Measurements from ENCODE around the gene GRM8.

Gene GRM8

GRCh38 chr7:126656165-126656564, 596.6 kb downstream of the GRM8 start:
- DNase-seq, result no peak

- no peak for DNase-seq
Observed at GRCh38 chr7:126637538-126637937, 615.2 kb downstream of the GRM8 start.

- no peak for DNase-seq
Observed at GRCh38 chr7:126635545-126635944, 617.2 kb downstream of the GRM8 start.

- no peak for DNase-seq
Observed at GRCh38 chr7:126608339-126608776, 644.4 kb downstream of the GRM8 start.

GRCh38 chr7:126606331-126606730, 646.4 kb downstream of the GRM8 start:
- DNase-seq, result no peak

GRCh38 chr7:126605553-126605952, 647.2 kb downstream of the GRM8 start:
- no peak for DNase-seq

GRCh38 chr7:126605056-126605455, 647.7 kb downstream of the GRM8 start:
- no peak for DNase-seq

- no peak for DNase-seq
Observed at GRCh38 chr7:126589068-126589684, 663.6 kb downstream of the GRM8 start.

- no peak for DNase-seq
Observed at GRCh38 chr7:126578338-126578737, 674.4 kb downstream of the GRM8 start.

GRCh38 chr7:126574276-126575250, 678.2 kb downstream of the GRM8 start:
- no peak for DNase-seq

- no peak for DNase-seq
Observed at GRCh38 chr7:126570845-126571244, 681.9 kb downstream of the GRM8 start.

- DNase-seq, result no peak
Observed at GRCh38 chr7:126569402-126569801, 683.3 kb downstream of the GRM8 start.

- no peak for DNase-seq
Observed at GRCh38 chr7:126557271-126557670, 695.5 kb downstream of the GRM8 start.

GRCh38 chr7:126541406-126541805, 711.3 kb downstream of the GRM8 start:
- no peak for DNase-seq

GRCh38 chr7:126535176-126535575, 717.6 kb downstream of the GRM8 start:
- DNase-seq, result no peak

GRCh38 chr7:126533715-126534114, 719.0 kb downstream of the GRM8 start:
- no peak for DNase-seq

- DNase-seq, result no peak
Observed at GRCh38 chr7:126529833-126530232, 722.9 kb downstream of the GRM8 start.

- no peak for DNase-seq
Observed at GRCh38 chr7:126529254-126529653, 723.5 kb downstream of the GRM8 start.

GRCh38 chr7:126525906-126526305, 726.8 kb downstream of the GRM8 start:
- no peak for DNase-seq

- no peak for DNase-seq
Observed at GRCh38 chr7:126524967-126525366, 727.8 kb downstream of the GRM8 start.

- no peak for DNase-seq
Observed at GRCh38 chr7:126511046-126511445, 741.7 kb downstream of the GRM8 start.

GRCh38 chr7:126501617-126502016, 751.1 kb downstream of the GRM8 start:
- no peak for DNase-seq

- DNase-seq, result no peak
Observed at GRCh38 chr7:126499481-126499880, 753.3 kb downstream of the GRM8 start.

- no peak for DNase-seq
Observed at GRCh38 chr7:126495733-126496132, 757.0 kb downstream of the GRM8 start.
